K562 (cell line): ENCODE results near the gene CUX1.

ENCODE experiments used
- KLF6 ChIP-seq: fragments of 250-450 bp; sonication (Bioruptor Pico); IDR thresholded peaks from 2 replicates; pipeline ENCODE4 v1.4.0; 2020; ENCODE audit warnings: mild to moderate bottlenecking, moderate library complexity, borderline replicate concordance
- YY1 ChIP-seq, 3 experiments: IDR thresholded peaks; 2 replicates each; pipeline ENCODE4 v1.6.1; 2011; ENCODE audit warnings: low read length in 2 of 3, mild to moderate bottlenecking in 2 of 3, moderate library complexity in 2 of 3, borderline replicate concordance in 1 of 3, control low read depth in 1 of 3, low read depth in 1 of 3; ENCODE audit not compliant: insufficient read depth in 3 of 3, insufficient replicate concordance in 2 of 3, control insufficient read depth in 1 of 3, insufficient read length in 1 of 3; ENCODE audit errors: extremely low read depth in 1 of 3
- ZNF224 ChIP-seq: sonication (generic); formaldehyde crosslinking; IDR thresholded peaks from 2 replicates; pipeline ENCODE4 v1.8.0; 2022; ENCODE audit warnings: mild to moderate bottlenecking, missing genetic modification reagents
- TF ChIP-seq, protein P1 (sequence below), 3 experiments: IDR thresholded peaks in 2 of 3; conservative IDR thresholded peaks in 1 of 3; 2 replicates each; pipeline ENCODE4 v1.5.1; 2011 to 2012; ENCODE audit warnings: low read length in 3 of 3, mild to moderate bottlenecking in 3 of 3, control low read depth in 2 of 3, improper control_type of control experiment in 1 of 3, inconsistent platforms in 1 of 3, low read depth in 1 of 3, mixed read lengths in 1 of 3, moderate library complexity in 1 of 3; ENCODE audit not compliant: insufficient read depth in 2 of 3

DNA sequence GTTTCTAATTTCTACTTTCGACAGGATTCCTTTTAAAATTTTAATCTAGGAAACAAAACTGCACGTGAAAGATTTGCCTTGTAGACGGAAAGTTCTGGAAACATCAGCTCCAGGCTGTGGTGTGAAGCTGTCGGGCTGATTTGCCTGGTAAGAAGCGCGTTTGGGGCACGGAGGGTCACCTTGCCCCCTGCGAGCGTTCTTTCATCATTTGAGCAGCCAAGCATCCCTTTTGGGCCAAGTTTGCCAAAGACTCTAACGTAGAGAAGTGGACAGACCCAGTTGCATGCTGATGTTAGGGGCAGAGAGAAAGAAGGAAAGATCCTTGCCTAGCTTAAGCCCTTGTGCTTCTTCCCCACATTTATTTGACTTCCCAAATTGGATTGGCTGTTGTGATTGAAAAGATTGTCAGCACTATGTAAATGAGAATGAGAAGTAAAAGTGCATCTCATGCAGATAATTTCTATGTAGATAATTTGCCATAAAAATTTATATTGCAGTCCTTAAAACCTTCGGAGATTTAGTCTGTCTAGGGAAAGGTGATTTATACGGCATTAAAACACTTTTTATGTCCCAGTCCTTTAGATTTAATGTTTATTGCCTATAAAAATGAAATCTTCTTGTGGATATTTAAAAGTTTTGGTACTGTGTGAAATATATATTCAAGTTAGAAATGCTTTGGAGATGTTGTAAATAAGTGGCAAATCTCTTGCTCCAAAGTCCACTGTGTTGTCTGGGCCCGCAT is 76.1 kb downstream of the CUX1 start:
- TF ChIP-seq YY1 (IDR thresholded peaks at IDR 0.05; ENCODE audit: borderline replicate concordance in 1 of 3, control insufficient read depth in 1 of 3, extremely low read depth in 1 of 3, insufficient read depth in 3 of 3, insufficient read length in 1 of 3, insufficient replicate concordance in 2 of 3, low read depth in 1 of 3, low read length in 2 of 3) = no peak
- TF ChIP-seq KLF6 (CRISPR knock-in tag) = no peak
- no peak for TF ChIP-seq ZNF224
- TF ChIP-seq, protein P1, sequence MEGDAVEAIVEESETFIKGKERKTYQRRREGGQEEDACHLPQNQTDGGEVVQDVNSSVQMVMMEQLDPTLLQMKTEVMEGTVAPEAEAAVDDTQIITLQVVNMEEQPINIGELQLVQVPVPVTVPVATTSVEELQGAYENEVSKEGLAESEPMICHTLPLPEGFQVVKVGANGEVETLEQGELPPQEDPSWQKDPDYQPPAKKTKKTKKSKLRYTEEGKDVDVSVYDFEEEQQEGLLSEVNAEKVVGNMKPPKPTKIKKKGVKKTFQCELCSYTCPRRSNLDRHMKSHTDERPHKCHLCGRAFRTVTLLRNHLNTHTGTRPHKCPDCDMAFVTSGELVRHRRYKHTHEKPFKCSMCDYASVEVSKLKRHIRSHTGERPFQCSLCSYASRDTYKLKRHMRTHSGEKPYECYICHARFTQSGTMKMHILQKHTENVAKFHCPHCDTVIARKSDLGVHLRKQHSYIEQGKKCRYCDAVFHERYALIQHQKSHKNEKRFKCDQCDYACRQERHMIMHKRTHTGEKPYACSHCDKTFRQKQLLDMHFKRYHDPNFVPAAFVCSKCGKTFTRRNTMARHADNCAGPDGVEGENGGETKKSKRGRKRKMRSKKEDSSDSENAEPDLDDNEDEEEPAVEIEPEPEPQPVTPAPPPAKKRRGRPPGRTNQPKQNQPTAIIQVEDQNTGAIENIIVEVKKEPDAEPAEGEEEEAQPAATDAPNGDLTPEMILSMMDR (IDR thresholded peaks at IDR 0.05 in 2 of 3, conservative IDR thresholded peaks at IDR 0.05 in 1 of 3; ENCODE audit: insufficient read depth in 2 of 3, low read depth in 1 of 3, low read length in 3 of 3) = no peak
